Stimulated activated CD4-positive, alpha-beta T cell treated with anti-CD3 and anti-CD28 coated beads, TNF-alpha, amount 100 ng/mL, for 1 hour (primary cell): ENCODE measurements around the gene WIPF3.

Source experiments
- DNase-seq, 3 donors: peaks; one replicate each; pipeline ENCODE4 v3.0.0-alpha.2; 2020; ENCODE audit warnings: low read depth in 3 of 3, low spot score in 1 of 3

Gene WIPF3

GRCh38 chr7:29806208-29806994, at the start of gene WIPF3:
TSS of gene WIPF3 (plus strand) at chr7:29806508. CDS start at chr7:29834725, 28,217 bp downstream.
- no peak for DNase-seq

- no peak for DNase-seq
These were observed 43.0 kb upstream of the WIPF3 start for GRCh38 chr7:29763266-29763665.

GRCh38 chr7:29764227-29764626, 42.1 kb upstream of the WIPF3 start:
- DNase-seq = no peak

GRCh38 chr7:29765490-29765889, 40.8 kb upstream of the WIPF3 start:
- DNase-seq = no peak

- no peak for DNase-seq
These were observed 35.9 kb upstream of the WIPF3 start for GRCh38 chr7:29770371-29770770.

- no peak for DNase-seq
These were observed 35.1 kb upstream of the WIPF3 start for GRCh38 chr7:29771081-29771816.

- DNase-seq = no peak
These were observed 27.3 kb upstream of the WIPF3 start for GRCh38 chr7:29779017-29779416.

GRCh38 chr7:29780346-29780745, 26.0 kb upstream of the WIPF3 start:
- no peak for DNase-seq

GRCh38 chr7:29783671-29784070, 22.6 kb upstream of the WIPF3 start:
- no peak for DNase-seq

GRCh38 chr7:29793507-29793906, 12.8 kb upstream of the WIPF3 start:
- no peak for DNase-seq

GRCh38 chr7:29794959-29795629, 11.2 kb upstream of the WIPF3 start:
- DNase-seq = no peak

GRCh38 chr7:29795696-29796580, 10.4 kb upstream of the WIPF3 start:
- DNase-seq = no peak

GRCh38 chr7:29797112-29797944, 9.0 kb upstream of the WIPF3 start:
- DNase-seq = no peak

GRCh38 chr7:29798422-29798821, 7.9 kb upstream of the WIPF3 start:
- DNase-seq = no peak

GRCh38 chr7:29801929-29802328, 4.4 kb upstream of the WIPF3 start:
- DNase-seq = no peak

GRCh38 chr7:29805031-29805430, 1.3 kb upstream of the WIPF3 start:
- DNase-seq = no peak

GRCh38 chr7:29805886-29806207, 461 bp upstream of the WIPF3 start:
- DNase-seq = no peak

- no peak for DNase-seq
These were observed 910 bp downstream of the WIPF3 start for GRCh38 chr7:29806995-29807841.

- DNase-seq = no peak
These were observed 1.9 kb downstream of the WIPF3 start for GRCh38 chr7:29808075-29808801.
